Hepatocyte (in vitro differentiated cells): ENCODE measurements around the gene LSM4. TPM values are rescaled to one million over a fixed set of nuclear protein-coding genes. Genes with fewer than 3 reads are reported as not detected.

ENCODE experiments used
- DNase-seq: peaks from one replicate; pipeline ENCODE4 v3.0.0-alpha.2; 2016; ENCODE audit warnings: low spot score
- H2AFZ ChIP-seq: fragments of 200-600 bp; sonication (generic); 2 replicates; pipeline ENCODE4 v1.6.0; 2016; ENCODE audit warnings: antibody characterized with exemption, mild to moderate bottlenecking
- H3K27ac ChIP-seq: fragments of 200-600 bp; sonication (generic); 2 replicates; pipeline ENCODE4 v1.5.1; 2016; ENCODE audit warnings: mild to moderate bottlenecking
- H3K27me3 ChIP-seq: fragments of 200-600 bp; sonication (generic); 2 replicates; pipeline ENCODE4 v1.6.1; 2016
- H3K36me3 ChIP-seq: fragments of 200-600 bp; sonication (generic); replicated peaks from 2 replicates; pipeline ENCODE4 v1.5.1; 2016; ENCODE audit warnings: low read depth; ENCODE audit not compliant: insufficient read depth
- H3K4me1 ChIP-seq: fragments of 200-600 bp; sonication (generic); 2 replicates; pipeline ENCODE4 v1.5.1; 2016; ENCODE audit warnings: mild to moderate bottlenecking, moderate library complexity; ENCODE audit not compliant: insufficient read depth
- H3K4me2 ChIP-seq: fragments of 200-600 bp; sonication (generic); 2 replicates; pipeline ENCODE4 v1.6.0; 2016
- H3K4me3 ChIP-seq: fragments of 200-600 bp; sonication (generic); 2 replicates; pipeline ENCODE4 v1.5.1; 2016; ENCODE audit warnings: mild to moderate bottlenecking
- H3K79me2 ChIP-seq: fragments of 200-600 bp; sonication (generic); 2 replicates; pipeline ENCODE4 v1.6.0; 2017; ENCODE audit warnings: mild to moderate bottlenecking
- H3K9me2 ChIP-seq: fragments of 200-600 bp; sonication (generic); replicated peaks from 2 replicates; pipeline ENCODE4 v1.6.0; 2017; ENCODE audit warnings: mild to moderate bottlenecking; ENCODE audit not compliant: insufficient read depth
- H3K9me3 ChIP-seq: fragments of 200-600 bp; sonication (generic); 2 replicates; pipeline ENCODE4 v1.5.1; 2016; ENCODE audit warnings: low read depth, mild to moderate bottlenecking
- H4K20me1 ChIP-seq: fragments of 200-600 bp; sonication (generic); 2 replicates; pipeline ENCODE4 v1.6.0; 2016; ENCODE audit warnings: mild to moderate bottlenecking; ENCODE audit not compliant: insufficient read depth, poor library complexity, severe bottlenecking
- CTCF ChIP-seq: fragments of 200-600 bp; sonication (generic); IDR thresholded peaks from 2 replicates; pipeline ENCODE4 v1.5.1; 2016; ENCODE audit warnings: antibody characterized with exemption, mild to moderate bottlenecking; ENCODE audit not compliant: poor library complexity
- EZH2 ChIP-seq: fragments of 200-600 bp; sonication (generic); IDR thresholded peaks from 2 replicates; pipeline ENCODE4 v1.6.1; 2016; ENCODE audit warnings: antibody characterized with exemption, mild to moderate bottlenecking, borderline replicate concordance
- EZH2phosphoT487 ChIP-seq: fragments of 200-600 bp; sonication (generic); IDR thresholded peaks from one replicate; pipeline ENCODE4 v1.6.1; 2018; ENCODE audit warnings: antibody characterized with exemption, mild to moderate bottlenecking, low read depth, moderate library complexity; ENCODE audit not compliant: unreplicated experiment, severe bottlenecking
- WGBS: methylation state at CpG from one replicate; pipeline ENCODE4 v1.1.6; 2016; ENCODE audit warnings: low lambda C conversion rate; ENCODE audit errors: missing lambda C conversion rate; 5-methylcytosine and 5-hydroxymethylcytosine counted together
- polyA plus RNA-seq: library from polyadenylated mRNA; unstranded; fragments of >200 nt; fragmentation: Nextera tagmentation; extraction: Ambion mirVana; gene quantifications from 2 replicates; pipeline ENCODE4 v1.2.1, GENCODE V29; 2016
- total RNA-seq: library from RNA; depleted of rRNA; stranded (reverse); fragments of >200 nt; gene quantifications from 2 replicates; pipeline ENCODE4 v1.2.3, GENCODE V29; 2014

LSM4 gene
- total and polyA plus RNA-seq, 2 experiments from 2014 or later, result 185 to 218 TPM

DNA sequence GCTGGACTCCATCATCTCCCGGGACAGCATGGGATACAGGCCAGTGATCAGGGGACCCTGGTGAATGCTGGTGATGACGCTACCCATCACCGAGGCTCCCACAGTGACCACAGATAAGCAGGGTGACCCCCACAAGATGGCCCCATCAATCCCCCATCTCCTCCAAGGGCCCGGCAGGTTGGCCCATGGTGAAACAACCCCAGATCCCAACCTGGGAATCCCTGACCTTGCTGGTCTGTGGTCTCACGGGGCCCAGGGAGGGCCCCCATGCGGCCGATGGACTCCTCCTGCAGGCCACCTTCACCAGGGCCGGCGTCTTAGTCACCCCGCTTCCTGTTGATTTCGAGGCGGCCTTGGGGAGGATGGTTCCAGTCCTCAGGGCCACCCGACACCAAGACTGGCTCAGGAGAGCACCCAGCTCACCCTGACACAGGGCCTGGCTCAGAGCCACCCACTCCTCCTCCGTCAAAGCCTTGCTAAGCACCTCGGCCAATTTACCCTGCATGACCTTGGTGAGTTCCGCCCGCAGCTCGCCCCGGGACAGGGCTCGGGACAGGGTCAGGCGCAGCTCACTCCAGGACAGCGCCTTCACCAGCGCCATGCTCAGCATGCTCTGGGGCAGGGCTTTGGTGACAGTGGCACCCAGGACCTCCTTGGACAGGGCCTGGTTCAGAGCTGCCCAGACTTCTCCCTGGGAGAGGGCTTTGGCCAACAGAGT lies 58.6 kb downstream of the LSM4 start:
- Histone ChIP-seq H2AFZ (no peak overlapping the region), H3K9me2 (no peaks in the 10 kb centered on the region)
- no peak for DNase-seq

DNA sequence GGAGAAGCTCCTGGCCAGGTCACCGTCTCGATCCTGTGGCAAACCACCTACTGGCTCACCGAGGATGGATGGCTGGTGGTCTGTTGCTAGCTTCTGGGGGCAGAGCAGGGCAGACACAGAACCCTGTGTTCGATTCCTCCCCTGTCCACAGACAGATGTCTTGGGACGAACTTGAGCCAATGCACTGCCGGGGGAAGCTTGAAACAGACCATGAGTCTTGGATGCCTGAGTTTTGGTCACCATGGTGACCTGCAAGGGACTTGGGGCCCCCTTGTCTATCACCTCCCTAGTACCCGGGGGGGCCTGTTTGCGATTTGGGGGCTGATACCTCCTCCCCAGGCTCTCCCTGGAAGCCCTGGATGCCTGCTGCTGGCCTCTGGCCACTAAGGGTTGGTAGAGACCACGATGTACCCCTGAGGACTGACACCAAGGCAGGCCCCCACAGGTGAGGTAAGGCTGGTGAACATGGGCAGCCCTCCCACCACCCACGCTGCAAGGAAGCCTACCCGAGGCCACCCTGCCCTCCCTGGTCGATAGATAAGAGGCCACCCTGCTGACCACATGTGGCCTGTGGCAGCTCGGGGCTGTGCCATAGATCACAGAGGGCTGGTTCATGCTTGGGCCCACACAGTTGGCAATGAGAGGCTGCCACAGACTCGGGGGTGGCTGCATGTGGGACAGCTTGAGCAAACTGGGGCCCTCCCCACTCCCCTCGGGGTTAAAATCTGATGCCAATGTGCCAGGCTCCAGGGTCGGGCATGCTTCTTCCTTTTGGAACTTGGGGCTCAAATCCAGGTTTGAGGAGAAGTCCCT lies 59.3 kb downstream of the LSM4 start:
- Histone ChIP-seq H3K9me2 (no peaks in the 10 kb centered on the region), H3K27me3 (no peaks in the 10 kb centered on the region), H3K4me1 (no peaks in the 10 kb centered on the region), H3K9me3 (no peaks in the 10 kb centered on the region), H4K20me1 (no peaks in the 10 kb centered on the region), H3K4me2 (no peak overlapping the region), H3K27ac (no peak overlapping the region), H2AFZ (no peak overlapping the region), H3K36me3 (no peaks in the 10 kb centered on the region), H3K79me2 (no peaks in the 10 kb centered on the region), H3K4me3 (no peak overlapping the region)
- WGBS, result 91% methylated on average over 16 of the region's 16 CpGs
- no peak for DNase-seq
- TF ChIP-seq EZH2phosphoT487, result no peak
- TF ChIP-seq EZH2, result no peak
- TF ChIP-seq CTCF, result no peak

More for the DNA sequence above, 58.6 kb downstream of the LSM4 start:
- TF ChIP-seq EZH2phosphoT487 (no peak), EZH2 (no peak), CTCF (no peak)
- H3K79me2 ChIP-seq, result no peaks in the 10 kb centered on the region
- H3K36me3 ChIP-seq, result no peaks in the 10 kb centered on the region
- H3K4me2 ChIP-seq, result no peak overlapping the region
- no peaks in the 10 kb centered on the region for H4K20me1 ChIP-seq
- H3K27ac ChIP-seq, result no peak overlapping the region
- H3K9me3 ChIP-seq, result no peaks in the 10 kb centered on the region
- no peaks in the 10 kb centered on the region for H3K27me3 ChIP-seq
- no peak overlapping the region for H3K4me3 ChIP-seq
- WGBS, result 94% methylated on average over 21 of the region's 23 CpGs
- no peaks in the 10 kb centered on the region for H3K4me1 ChIP-seq

DNA sequence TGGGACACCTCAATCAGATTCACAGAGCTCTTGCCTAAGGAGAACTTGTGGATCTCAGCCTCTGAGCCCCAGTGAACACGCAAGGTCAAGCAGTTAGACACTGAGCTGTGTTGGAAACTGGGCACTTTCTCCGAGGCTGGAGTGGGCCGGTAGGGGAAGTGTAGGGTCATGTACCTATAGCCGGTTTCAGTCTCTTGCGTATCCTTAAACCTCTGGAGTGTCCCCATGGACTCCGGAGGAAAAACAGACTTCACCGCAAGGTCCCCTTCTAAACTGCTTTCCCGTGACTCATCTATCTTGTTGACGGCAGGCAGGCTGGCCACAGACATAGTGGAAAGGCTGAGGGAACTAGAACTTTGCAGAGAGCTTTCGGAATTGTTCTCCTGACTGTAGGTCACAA lies 60.0 kb downstream of the LSM4 start:
- H4K20me1 ChIP-seq, result no peaks in the 10 kb centered on the region
- no peak overlapping the region for H3K4me2 ChIP-seq
- H3K4me3 ChIP-seq, result no peak overlapping the region
- H2AFZ ChIP-seq, result no peak overlapping the region
- no peak for TF ChIP-seq EZH2phosphoT487
- no peak for TF ChIP-seq CTCF
- no peak for TF ChIP-seq EZH2
- DNase-seq, result no peak
- H3K27ac ChIP-seq, result no peak overlapping the region
- H3K9me3 ChIP-seq, result no peaks in the 10 kb centered on the region
- H3K79me2 ChIP-seq, result no peaks in the 10 kb centered on the region
- H3K9me2 ChIP-seq, result no peaks in the 10 kb centered on the region
- no peaks in the 10 kb centered on the region for H3K27me3 ChIP-seq
- H3K4me1 ChIP-seq, result no peaks in the 10 kb centered on the region
- 91% methylated on average over 10 of the region's 10 CpGs for WGBS
- H3K36me3 ChIP-seq, result no peaks in the 10 kb centered on the region
